GM21723 (cell line): ENCODE results near the gene AFF2.

Experiments
- ATAC-seq: cut with Tn5 transposase; IDR thresholded peaks from one replicate; pipeline ENCODE4 v1.9.1; 2021; ENCODE audit warnings: mild to moderate bottlenecking, moderate library complexity; ENCODE audit not compliant: unreplicated experiment

Gene AFF2

GRCh38 chrX:148535639-148536038 lies 35.2 kb downstream of the AFF2 start:
- ATAC-seq, result no peak

- no peak for ATAC-seq
Observed at GRCh38 chrX:148536961-148537360, 36.5 kb downstream of the AFF2 start.

GRCh38 chrX:148537556-148538182 lies 37.3 kb downstream of the AFF2 start:
- no peak for ATAC-seq

- no peak for ATAC-seq
Observed at GRCh38 chrX:148538582-148538981, 38.2 kb downstream of the AFF2 start.

GRCh38 chrX:148540114-148540513 lies 39.7 kb downstream of the AFF2 start:
- ATAC-seq, result no peak

GRCh38 chrX:148540671-148541583 lies 40.5 kb downstream of the AFF2 start:
- no peak for ATAC-seq

GRCh38 chrX:148541584-148541940 lies 41.1 kb downstream of the AFF2 start:
- no peak for ATAC-seq

GRCh38 chrX:148542481-148543255 lies 42.3 kb downstream of the AFF2 start:
- no peak for ATAC-seq

- no peak for ATAC-seq
Observed at GRCh38 chrX:148552775-148553174, 52.4 kb downstream of the AFF2 start.

- no peak for ATAC-seq
Observed at GRCh38 chrX:148555101-148555500, 54.7 kb downstream of the AFF2 start.

- no peak for ATAC-seq
Observed at GRCh38 chrX:148555571-148556243, 55.3 kb downstream of the AFF2 start.

GRCh38 chrX:148556498-148556897 lies 56.1 kb downstream of the AFF2 start:
- ATAC-seq, result no peak

- ATAC-seq, result no peak
Observed at GRCh38 chrX:148562846-148563245, 62.4 kb downstream of the AFF2 start.

GRCh38 chrX:148567229-148567628 lies 66.8 kb downstream of the AFF2 start:
- ATAC-seq, result no peak

GRCh38 chrX:148567779-148568178 lies 67.4 kb downstream of the AFF2 start:
- no peak for ATAC-seq

- no peak for ATAC-seq
Observed at GRCh38 chrX:148568763-148569162, 68.3 kb downstream of the AFF2 start.

- ATAC-seq, result no peak
Observed at GRCh38 chrX:148572337-148572736, 71.9 kb downstream of the AFF2 start.

- no peak for ATAC-seq
Observed at GRCh38 chrX:148573119-148573518, 72.7 kb downstream of the AFF2 start.

GRCh38 chrX:148574237-148574973 lies 74.0 kb downstream of the AFF2 start:
- no peak for ATAC-seq

- no peak for ATAC-seq
Observed at GRCh38 chrX:148576396-148576795, 76.0 kb downstream of the AFF2 start.
